HFFc6 (cell line): ENCODE data around the gene ACCS. TPM values are rescaled to one million over a fixed set of nuclear protein-coding genes. Genes with fewer than 3 reads are reported as not detected.

Experiments used
- DNase-seq: peaks from one replicate; pipeline ENCODE4 v3.0.0-alpha.2; 2018
- H3K27ac Mint-ChIP-seq: 2 replicates; pipeline ENCODE4 v1.8.0; 2020; ENCODE audit warnings: mild to moderate bottlenecking, mixed read lengths
- H3K27me3 Mint-ChIP-seq: 2 replicates; pipeline ENCODE4 v1.8.0; 2021; ENCODE audit warnings: mild to moderate bottlenecking, moderate library complexity, mixed read lengths; ENCODE audit not compliant: insufficient read depth
- H3K36me3 Mint-ChIP-seq: 2 replicates; pipeline ENCODE4 v1.8.0; 2021; ENCODE audit warnings: low read depth, mixed read lengths
- H3K4me1 Mint-ChIP-seq: 2 replicates; pipeline ENCODE4 v1.8.0; 2020; ENCODE audit warnings: low read depth, mixed read lengths
- H3K4me3 Mint-ChIP-seq: 2 replicates; pipeline ENCODE4 v1.8.0; 2020; ENCODE audit warnings: mild to moderate bottlenecking, moderate library complexity, mixed read lengths
- H3K9me3 Mint-ChIP-seq: 2 replicates; pipeline ENCODE4 v1.8.0; 2020; ENCODE audit warnings: mild to moderate bottlenecking, mixed read lengths
- CTCF ChIP-seq: fragments of 200-600 bp; sonication (generic); IDR thresholded peaks from 2 replicates; pipeline ENCODE4 v1.5.0; 2021; ENCODE audit warnings: antibody characterized with exemption, mild to moderate bottlenecking
- total RNA-seq, 6 experiments: library from RNA; stranded (reverse); fragmentation: NEBNext Ultra II Directional; extraction: Animal tissue kit (Norgen Biotek cat#: 25700); gene quantifications; 2 replicates in 1 of 6; 3 replicates in 5 of 6; pipeline ENCODE4 v1.2.3, GENCODE V29; 2021

The ACCS gene
- total RNA-seq, 6 experiments from 2014 or later: 3.9 to 5.4 (median 4.8) TPM

GRCh38 chr11:44110231-44110679, 44.2 kb downstream of the ACCS start:
- peak; percentile 81 for TF ChIP-seq CTCF
- DNase-seq: peak; percentile 12
- Mint-ChIP-seq H3K4me1 (peaks cover 29% of the 10 kb centered on the region), H3K27ac (no peak overlapping the region), H3K4me3 (no peak overlapping the region), H3K9me3 (no peaks in the 10 kb centered on the region), H3K36me3 (peaks cover 15% of the 10 kb centered on the region), H3K27me3 (no peaks in the 10 kb centered on the region; the same call in 1 of the 2 replicates)

- Mint-ChIP-seq H3K36me3 (peaks cover 23% of the 10 kb centered on the region), H3K9me3 (no peaks in the 10 kb centered on the region), H3K27me3 (no peaks in the 10 kb centered on the region; the same call in 1 of the 2 replicates), H3K27ac (peak overlapping the region; percentile 42; the same call in 1 of the 2 replicates), H3K4me1 (peaks cover 29% of the 10 kb centered on the region), H3K4me3 (no peak overlapping the region)
- DNase-seq: peak; percentile 85
- TF ChIP-seq CTCF: no peak
Observed at GRCh38 chr11:44112091-44112821, 46.2 kb downstream of the ACCS start.

- DNase-seq: no peak
- TF ChIP-seq CTCF: no peak
- Mint-ChIP-seq H3K4me1 (peaks cover 29% of the 10 kb centered on the region), H3K36me3 (peaks cover 23% of the 10 kb centered on the region), H3K27me3 (no peaks in the 10 kb centered on the region; the same call in 1 of the 2 replicates), H3K9me3 (no peaks in the 10 kb centered on the region), H3K4me3 (no peak overlapping the region), H3K27ac (no peak overlapping the region)
Observed at GRCh38 chr11:44113018-44113417, 46.9 kb downstream of the ACCS start.

- Mint-ChIP-seq H3K4me1 (peaks cover 29% of the 10 kb centered on the region), H3K27ac (no peak overlapping the region), H3K4me3 (no peak overlapping the region), H3K36me3 (peaks cover 23% of the 10 kb centered on the region), H3K9me3 (no peaks in the 10 kb centered on the region), H3K27me3 (no peaks in the 10 kb centered on the region; the same call in 1 of the 2 replicates)
- DNase-seq: no peak
- TF ChIP-seq CTCF: no peak
Observed at GRCh38 chr11:44113572-44113971, 47.5 kb downstream of the ACCS start.

GRCh38 chr11:44116234-44116830, 50.3 kb downstream of the ACCS start:
- Mint-ChIP-seq H3K4me3 (no peak overlapping the region), H3K9me3 (no peaks in the 10 kb centered on the region), H3K27me3 (no peaks in the 10 kb centered on the region; the same call in 1 of the 2 replicates), H3K36me3 (peaks cover 18% of the 10 kb centered on the region; the same call in 1 of the 2 replicates), H3K4me1 (peaks cover 23% of the 10 kb centered on the region), H3K27ac (no peak overlapping the region)
- TF ChIP-seq CTCF: no peak
- no peak for DNase-seq
